Measurements from ENCODE around the gene TRDMT1. TPM values are rescaled to one million over a fixed set of nuclear protein-coding genes. Genes with fewer than 3 reads are reported as not detected.

Gene TRDMT1
- polyA plus RNA-seq, 4 donors, result 9.2 to 12.0 (median 10.6) TPM

GRCh38 chr10:17109475-17110207, 91.8 kb downstream of the TRDMT1 start:
- no peak for DNase-seq (ENCODE audit: low read depth in 4 of 4, low spot score in 3 of 4)

- DNase-seq (ENCODE audit: low read depth in 4 of 4, low spot score in 3 of 4), result no peak
Measured at GRCh38 chr10:17109046-17109445, 92.4 kb downstream of the TRDMT1 start.

- DNase-seq (ENCODE audit: low read depth in 4 of 4, low spot score in 3 of 4), result no peak
Measured at GRCh38 chr10:17106991-17107390, 94.5 kb downstream of the TRDMT1 start.

- DNase-seq (ENCODE audit: low read depth in 4 of 4, low spot score in 3 of 4), result no peak
Measured at GRCh38 chr10:17101910-17102266, 99.6 kb downstream of the TRDMT1 start.

GRCh38 chr10:17101257-17101909, 100.1 kb downstream of the TRDMT1 start:
- no peak for DNase-seq (ENCODE audit: low read depth in 4 of 4, low spot score in 3 of 4)

GRCh38 chr10:17100586-17100985, 100.9 kb downstream of the TRDMT1 start:
- no peak for DNase-seq (ENCODE audit: low read depth in 4 of 4, low spot score in 3 of 4)

- DNase-seq (ENCODE audit: low read depth in 4 of 4, low spot score in 3 of 4), result no peak
Measured at GRCh38 chr10:17098012-17098411, 103.5 kb downstream of the TRDMT1 start.

Other genes starting within 250 kb of the TRDMT1 start
- 100 to 1,000 TPM in 3 of 4 donors, 1 to 10 TPM in 1; 5.0 to 248 (median 135) TPM for gene CUBN, start 71.9 kb downstream of the TRDMT1 start, polyA plus RNA-seq (ENCODE audit: insufficient read length in 4 of 4)
- 1,000 to 10,000 TPM; 1,207 to 2,290 (median 1,301) TPM for gene VIM, start 26.6 kb upstream of the TRDMT1 start, polyA plus RNA-seq (ENCODE audit: insufficient read length in 4 of 4)

Data from left renal pelvis (tissue), 4 donors.